ENCODE measurements around the gene RCOR1. TPM values are rescaled to one million over a fixed set of nuclear protein-coding genes. Genes with fewer than 3 reads are reported as not detected.

The RCOR1 gene
- total RNA-seq, 1 experiment from 2014 or later = 25.4 TPM

GRCh38 chr14:102665621-102666020, 73.2 kb downstream of the RCOR1 start (continued):
- TF ChIP-seq, protein P1, sequence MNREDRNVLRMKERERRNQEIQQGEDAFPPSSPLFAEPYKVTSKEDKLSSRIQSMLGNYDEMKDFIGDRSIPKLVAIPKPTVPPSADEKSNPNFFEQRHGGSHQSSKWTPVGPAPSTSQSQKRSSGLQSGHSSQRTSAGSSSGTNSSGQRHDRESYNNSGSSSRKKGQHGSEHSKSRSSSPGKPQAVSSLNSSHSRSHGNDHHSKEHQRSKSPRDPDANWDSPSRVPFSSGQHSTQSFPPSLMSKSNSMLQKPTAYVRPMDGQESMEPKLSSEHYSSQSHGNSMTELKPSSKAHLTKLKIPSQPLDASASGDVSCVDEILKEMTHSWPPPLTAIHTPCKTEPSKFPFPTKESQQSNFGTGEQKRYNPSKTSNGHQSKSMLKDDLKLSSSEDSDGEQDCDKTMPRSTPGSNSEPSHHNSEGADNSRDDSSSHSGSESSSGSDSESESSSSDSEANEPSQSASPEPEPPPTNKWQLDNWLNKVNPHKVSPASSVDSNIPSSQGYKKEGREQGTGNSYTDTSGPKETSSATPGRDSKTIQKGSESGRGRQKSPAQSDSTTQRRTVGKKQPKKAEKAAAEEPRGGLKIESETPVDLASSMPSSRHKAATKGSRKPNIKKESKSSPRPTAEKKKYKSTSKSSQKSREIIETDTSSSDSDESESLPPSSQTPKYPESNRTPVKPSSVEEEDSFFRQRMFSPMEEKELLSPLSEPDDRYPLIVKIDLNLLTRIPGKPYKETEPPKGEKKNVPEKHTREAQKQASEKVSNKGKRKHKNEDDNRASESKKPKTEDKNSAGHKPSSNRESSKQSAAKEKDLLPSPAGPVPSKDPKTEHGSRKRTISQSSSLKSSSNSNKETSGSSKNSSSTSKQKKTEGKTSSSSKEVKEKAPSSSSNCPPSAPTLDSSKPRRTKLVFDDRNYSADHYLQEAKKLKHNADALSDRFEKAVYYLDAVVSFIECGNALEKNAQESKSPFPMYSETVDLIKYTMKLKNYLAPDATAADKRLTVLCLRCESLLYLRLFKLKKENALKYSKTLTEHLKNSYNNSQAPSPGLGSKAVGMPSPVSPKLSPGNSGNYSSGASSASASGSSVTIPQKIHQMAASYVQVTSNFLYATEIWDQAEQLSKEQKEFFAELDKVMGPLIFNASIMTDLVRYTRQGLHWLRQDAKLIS (CRISPR knock-in tag; IDR thresholded peaks at IDR 0.05; ENCODE audit: borderline replicate concordance) = no peak
- TF ChIP-seq SMAD3 (CRISPR knock-in tag; IDR thresholded peaks at IDR 0.05; ENCODE audit: borderline replicate concordance) (no peak), NR1H2 (CRISPR knock-in tag; IDR thresholded peaks at IDR 0.05) (no peak), NFE2L1 (CRISPR knock-in tag; IDR thresholded peaks at IDR 0.05) (no peak)

- ChIA-PET CTCF (interaction anchor here (1.4 kb wide), 1 partner anchor 72 kb away, joined by 5 read pairs; no protein-coding TSS in a partner anchor), POLR2A (no interaction called here)
- ATAC-seq = no peak
- H3K9me3 Mint-ChIP-seq = peaks cover 8% of the 10 kb centered on the region; the same call in 1 of the 2 replicates
- no peak for DNase-seq (ENCODE audit: low spot score)
- no peaks in the 10 kb centered on the region for H3K27me3 Mint-ChIP-seq (ENCODE audit: low read depth)
- no peak overlapping the region for H3K4me3 Mint-ChIP-seq
- 0 out of 2 replicates have a peak, but pooled peaks cover 2% of the 10 kb centered on the region for H3K36me3 Mint-ChIP-seq
- peak overlapping the region; percentile 51 for H3K27ac Mint-ChIP-seq
- H3K4me1 Mint-ChIP-seq = peaks cover 61% of the 10 kb centered on the region
- TF ChIP-seq PRDM15 (CRISPR knock-in tag; IDR thresholded peaks at IDR 0.05) (no peak), KAT7 (CRISPR knock-in tag; IDR thresholded peaks at IDR 0.05; ENCODE audit: borderline replicate concordance) (no peak), GTF2I (CRISPR knock-in tag; conservative IDR thresholded peaks at IDR 0.05) (no peak), FOXK1 (CRISPR knock-in tag; IDR thresholded peaks at IDR 0.05) (no peak), E2F1 (CRISPR knock-in tag; IDR thresholded peaks at IDR 0.05) (no peak), NFE2L1 (CRISPR knock-in tag; IDR thresholded peaks at IDR 0.05) (no peak), ATF3 (CRISPR knock-in tag; conservative IDR thresholded peaks at IDR 0.05) (no peak), ARID4B (CRISPR knock-in tag; IDR thresholded peaks at IDR 0.05; ENCODE audit: borderline replicate concordance) (no peak), JAZF1 (CRISPR knock-in tag; IDR thresholded peaks at IDR 0.05) (no peak), USF1 (CRISPR knock-in tag; IDR thresholded peaks at IDR 0.05) (no peak), SOX15 (CRISPR knock-in tag; IDR thresholded peaks at IDR 0.05) (no peak), FOXP4 (CRISPR knock-in tag; IDR thresholded peaks at IDR 0.05) (no peak)
- TF ChIP-seq, protein P1 (CRISPR knock-in tag; IDR thresholded peaks at IDR 0.05; ENCODE audit: borderline replicate concordance) = no peak
Observed at GRCh38 chr14:102666635-102667034, 74.2 kb downstream of the RCOR1 start.
